GM12878 (cell line): ENCODE measurements around the gene CYTH2. TPM values are rescaled to one million over a fixed set of nuclear protein-coding genes. Genes with fewer than 3 reads are reported as not detected.
A peak's percentile ranks its signal among the peaks of the same experiment; 100 is the strongest.

Source experiments
- ATAC-seq: fragments of 200-7000 bp; cut with Tn5 transposase; 3 replicates; pipeline ENCODE4 v1.9.1; 2020; ENCODE audit warnings: mild to moderate bottlenecking, moderate library complexity
- BruUV-seq: library from RNA; stranded (reverse); fragments of 400-500 nt; replicated peaks from 2 replicates; lab custom pipeline; 2021; lab: Mats Ljungman, UMichigan
- CTCF ChIA-PET: fragments of 300-600 bp; sonication (Branson Sonifier 250); formaldehyde crosslinking; extraction: SDS; loops from one replicate; lab custom pipeline; 2021; ENCODE audit warnings: inconsistent platforms; lab: Yijun Ruan, JAX
- POLR2A ChIA-PET: fragments of 350-600 bp; formaldehyde crosslinking; extraction: SDS; loops from one replicate; lab custom pipeline; 2021; ENCODE audit warnings: inconsistent platforms; lab: Charles Lee
- RAD21 ChIA-PET: fragments of 300-600 bp; sonication (Branson Sonifier 250); formaldehyde crosslinking; loops from one replicate; lab custom pipeline; 2023; ENCODE audit warnings: antibody characterized with exemption; ENCODE audit not compliant: unreplicated experiment; lab: Charles Lee
- SMC1A ChIA-PET: fragments of 300-600 bp; sonication (Branson Sonifier 250); formaldehyde crosslinking; loops from one replicate; lab custom pipeline; 2023; ENCODE audit not compliant: unreplicated experiment, uncharacterized antibody; lab: Charles Lee
- DNase-seq: peaks from one replicate; pipeline ENCODE4 v3.0.0-alpha.2; 2011; ENCODE audit warnings: low read depth, low spot score
- FAIRE-seq: peaks from 3 replicates; lab custom pipeline; 2011; peaks lifted over from hg19 to GRCh38; lab: Jason Lieb, UNC
- H2AFZ ChIP-seq: 2 replicates; pipeline ENCODE4 v1.6.0; 2011; ENCODE audit warnings: low read depth, low read length, control low read depth; ENCODE audit not compliant: control insufficient read depth
- H3K27ac ChIP-seq: 2 replicates; pipeline ENCODE4 v1.5.1; 2011; ENCODE audit warnings: control low read depth; ENCODE audit not compliant: control insufficient read depth, insufficient read depth
- H3K27me3 ChIP-seq, 2 experiments: replicated peaks in 1 of 2; 2 replicates each; pipeline versions ENCODE4 v1.6.0 to v1.6.1; 2011; ENCODE audit warnings: low read length in 1 of 2; ENCODE audit not compliant: control insufficient read depth in 2 of 2, insufficient read depth in 2 of 2
- H3K36me3 ChIP-seq, 2 experiments: 2 replicates each; pipeline ENCODE4 v1.5.1; 2011; ENCODE audit warnings: low read length in 1 of 2; ENCODE audit not compliant: control insufficient read depth in 2 of 2, insufficient read depth in 2 of 2
- H3K4me1 ChIP-seq: 2 replicates; pipeline ENCODE4 v1.6.1; 2011; ENCODE audit warnings: mild to moderate bottlenecking, low read length, moderate library complexity, mixed read lengths; ENCODE audit not compliant: control insufficient read depth, insufficient read depth
- H3K4me2 ChIP-seq: 2 replicates; pipeline ENCODE4 v1.6.0; 2011; ENCODE audit warnings: control low read depth; ENCODE audit not compliant: control insufficient read depth, insufficient read depth
- H3K4me3 ChIP-seq: fragments of 200-600 bp; sonication (generic); 2 replicates; pipeline ENCODE4 v1.5.1; 2016
- H3K79me2 ChIP-seq: 2 replicates; pipeline ENCODE4 v1.6.0; 2011; ENCODE audit warnings: low read length; ENCODE audit not compliant: control insufficient read depth, insufficient read depth
- H3K9ac ChIP-seq: 2 replicates; pipeline ENCODE4 v1.8.0; 2011; ENCODE audit warnings: low read length, control low read depth, mixed read lengths; ENCODE audit not compliant: control insufficient read depth, insufficient read depth
- H3K9me3 ChIP-seq: replicated peaks from 3 replicates; pipeline ENCODE4 v1.5.1; 2011; ENCODE audit warnings: mild to moderate bottlenecking, low read length; ENCODE audit not compliant: control insufficient read depth, insufficient read depth
- H4K20me1 ChIP-seq: 2 replicates; pipeline ENCODE4 v1.6.0; 2011; ENCODE audit not compliant: control insufficient read depth, insufficient read depth
- CHD2 ChIP-seq: IDR thresholded peaks from 2 replicates; pipeline ENCODE4 v1.6.1; 2011; ENCODE audit warnings: low read depth, low read length, improper control_type of control experiment, borderline replicate concordance
- CREB1 ChIP-seq: IDR thresholded peaks from 2 replicates; pipeline ENCODE4 v1.6.1; 2012; ENCODE audit warnings: low read depth, mild to moderate bottlenecking, inconsistent platforms
- CREM ChIP-seq: IDR thresholded peaks from 2 replicates; pipeline ENCODE4 v1.6.1; 2014; ENCODE audit warnings: antibody characterized with exemption, low read depth
- EED ChIP-seq: sonication (generic); IDR thresholded peaks from 2 replicates; pipeline ENCODE4 v1.6.1; 2016; ENCODE audit warnings: antibody characterized with exemption, low read depth
- FOXK2 ChIP-seq: fragments of 450-650 bp; IDR thresholded peaks from 2 replicates; pipeline ENCODE4 v1.6.1; 2017; ENCODE audit warnings: mild to moderate bottlenecking, moderate library complexity
- GATAD2B ChIP-seq: fragments of 450-650 bp; conservative IDR thresholded peaks from 2 replicates; pipeline ENCODE4 v1.6.1; 2017; ENCODE audit warnings: low read depth, mild to moderate bottlenecking, moderate library complexity
- HCFC1 ChIP-seq: fragments of 150-350 bp; IDR thresholded peaks from 2 replicates; pipeline ENCODE4 v1.6.1; 2014; ENCODE audit warnings: low read length
- IKZF1 ChIP-seq: fragments of 450-650 bp; conservative IDR thresholded peaks from 2 replicates; pipeline ENCODE4 v1.6.1; 2017; ENCODE audit warnings: antibody characterized with exemption, mild to moderate bottlenecking
- JUNB ChIP-seq: IDR thresholded peaks from 2 replicates; pipeline ENCODE4 v1.6.1; 2016; ENCODE audit warnings: antibody characterized with exemption, mild to moderate bottlenecking
- NR2C1 ChIP-seq: fragments of 450-650 bp; IDR thresholded peaks from 2 replicates; pipeline ENCODE4 v1.6.1; 2017; ENCODE audit warnings: antibody characterized with exemption, mild to moderate bottlenecking, moderate library complexity
- NRF1 ChIP-seq: conservative IDR thresholded peaks from 2 replicates; pipeline ENCODE4 v1.6.1; 2011; ENCODE audit warnings: mild to moderate bottlenecking, low read depth, low read length, improper control_type of control experiment
- RELA ChIP-seq: fragments of 450-650 bp; IDR thresholded peaks from 2 replicates; pipeline ENCODE4 v1.8.0; 2014; ENCODE audit warnings: borderline replicate concordance; ENCODE audit not compliant: partially characterized antibody
- SIX5 ChIP-seq: IDR thresholded peaks from 2 replicates; pipeline ENCODE4 v1.6.1; 2011; ENCODE audit warnings: mild to moderate bottlenecking, low read depth, low read length, moderate library complexity; ENCODE audit not compliant: severe bottlenecking
- SP1 ChIP-seq: IDR thresholded peaks from one replicate; pipeline ENCODE4 v1.6.1; 2011; ENCODE audit warnings: low read depth, low read length
- SREBF1 ChIP-seq: IDR thresholded peaks from 2 replicates; pipeline ENCODE4 v1.6.1; 2012; ENCODE audit warnings: mild to moderate bottlenecking, low read length
- TARDBP ChIP-seq: IDR thresholded peaks from 2 replicates; pipeline ENCODE4 v1.6.1; 2016; ENCODE audit warnings: borderline replicate concordance
- YY1 ChIP-seq: IDR thresholded peaks from 2 replicates; pipeline ENCODE4 v1.6.1; 2011; ENCODE audit warnings: low read depth, mild to moderate bottlenecking, low read length
- ZNF384 ChIP-seq: IDR thresholded peaks from 2 replicates; pipeline ENCODE4 v1.6.1; 2012; ENCODE audit warnings: low read depth, mild to moderate bottlenecking, low read length, improper control_type of control experiment, borderline replicate concordance
- ZZZ3 ChIP-seq: IDR thresholded peaks from 2 replicates; pipeline ENCODE4 v1.6.1; 2011; ENCODE audit warnings: low read depth; ENCODE audit not compliant: control insufficient read depth, insufficient read length
- WGBS: methylation state at CpG from one replicate; pipeline ENCODE4 v1.1.6; 2016; ENCODE audit warnings: low lambda C conversion rate; ENCODE audit not compliant: insufficient replicate concordance, insufficient coverage; ENCODE audit errors: missing lambda C conversion rate; 5-methylcytosine and 5-hydroxymethylcytosine counted together
- in situ Hi-C: fragments of 300-500 bp; cut with MboI; formaldehyde crosslinking; loops from 9 replicates; pipeline ENCODE4 v1.14.3; 2018; ENCODE audit warnings: mixed read lengths
- intact Hi-C: fragments of 100-400 bp; cut with micrococcal nuclease; formaldehyde crosslinking; loops from one replicate; pipeline ENCODE4 v1.14.2; 2022; ENCODE audit not compliant: unreplicated experiment
- polyA plus RNA-seq, 11 experiments: library from polyadenylated mRNA; depleted of rRNA in 4 of 11; unstranded in 6 of 11; stranded (reverse) in 5 of 11; fragments of >200 nt; fragmentation: Nextera tagmentation in 4 of 11; fragmentation: Illumina TruSeq in 1 of 11; extraction: Ambion mirVana in 4 of 11; extraction: Trizol in 1 of 11; gene quantifications; 1 replicate in 1 of 11; 2 replicates in 10 of 11; pipeline versions ENCODE4 v1.2.1 to v1.2.3, GENCODE V29; 2011 to 2016; ENCODE audit warnings: inconsistent platforms in 2 of 11, missing spikeins in 2 of 11, low read depth in 1 of 11
- total RNA-seq, 4 experiments: library from RNA; depleted of rRNA in 3 of 4; stranded (reverse); fragments of >200 nt in 3 of 4; fragmentation: Illumina TruSeq in 1 of 4; extraction: Trizol in 1 of 4; gene quantifications; 2 replicates each; pipeline versions ENCODE4 v1.2.1 to v1.2.3, GENCODE V29; 2013 to 2021
- TF ChIP-seq, protein P1 (sequence below): fragments of 450-650 bp; IDR thresholded peaks from 2 replicates; pipeline ENCODE4 v1.6.1; 2016; ENCODE audit warnings: mild to moderate bottlenecking
- TF ChIP-seq, protein P2 (sequence below): fragments of 450-650 bp; IDR thresholded peaks from 2 replicates; pipeline ENCODE4 v1.6.1; 2014; ENCODE audit warnings: mild to moderate bottlenecking

Gene CYTH2
- total and polyA plus RNA-seq, 10 of the 15 experiments (the other 5 are each of a cell fraction or from before 2014, with no cell fraction given) = 1.3 to 31.9 (median 22.2) TPM

DNA sequence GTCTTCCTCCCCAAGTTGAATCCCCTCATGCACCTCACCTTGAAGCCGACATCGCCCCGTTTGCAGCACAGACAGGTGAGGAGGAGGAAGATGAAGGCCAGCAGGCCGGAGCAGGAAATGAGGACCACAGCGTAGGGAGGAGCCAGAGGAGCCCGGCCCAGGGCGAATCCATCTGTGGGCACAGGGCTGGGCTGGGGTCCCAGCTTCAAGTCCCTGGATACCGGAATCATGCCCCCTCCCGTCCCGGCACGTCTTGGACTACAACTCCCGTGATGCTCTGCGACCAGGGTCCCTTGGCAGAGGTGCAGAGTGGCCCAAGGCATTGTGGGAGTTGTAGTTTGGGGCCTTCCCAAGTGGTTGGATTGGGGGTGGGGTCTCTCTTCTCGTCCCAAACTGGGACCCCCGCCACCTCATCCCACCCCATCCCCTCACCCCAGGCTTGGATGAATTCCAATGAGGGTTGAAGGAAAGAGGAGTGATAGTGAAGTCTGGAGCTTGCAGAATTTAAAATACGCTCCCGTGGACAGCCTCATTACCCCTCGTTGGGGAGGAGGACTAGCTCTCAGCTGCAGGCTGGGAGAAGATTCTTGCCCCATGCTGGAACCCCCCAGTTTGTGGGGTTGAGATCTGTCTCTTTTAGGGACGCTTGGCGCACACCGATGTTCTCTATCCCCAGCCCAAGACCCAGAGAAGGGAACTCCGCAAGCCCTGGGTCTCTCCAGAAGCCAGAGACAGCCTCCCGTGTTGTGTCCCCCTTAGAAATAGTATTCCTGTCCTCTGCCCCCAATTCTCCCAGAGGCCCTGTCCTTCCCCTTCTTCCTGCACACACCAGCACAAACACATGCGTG is 41.5 kb downstream of the CYTH2 start:
- H3K36me3 ChIP-seq = no peaks in the 10 kb centered on the region
- ChIA-PET CTCF (interaction anchor here (7.1 kb wide), 1 partner anchor 74 kb away, joined by 131 read pairs; no protein-coding TSS in a partner anchor), SMC1A (no interaction called here), RAD21 (interaction anchor here (0.6 kb wide), 1 partner anchor 77 kb away, joined by 3 read pairs; no protein-coding TSS in a partner anchor), POLR2A (interaction anchor here (0.5 kb wide), 1 partner anchor 87 kb away, joined by 3 read pairs; no protein-coding TSS in a partner anchor)
- BruUV-seq = no TSS peak
- no peaks in the 10 kb centered on the region; the same call in 1 of the 2 replicates for H4K20me1 ChIP-seq
- no peak overlapping the region for H3K4me3 ChIP-seq
- FAIRE-seq (no peak), ATAC-seq (peak; percentile 57), DNase-seq (no peak)
- in situ Hi-C loops = no loop called here
- TF ChIP-seq SREBF1 = peak; percentile 71
- TF ChIP-seq FOXK2 = no peak
- peak; percentile 66; the same call in 1 of the 2 replicates for TF ChIP-seq YY1
- peak; percentile 76 for TF ChIP-seq CHD2
- no peak for TF ChIP-seq ZNF384
- TF ChIP-seq GATAD2B = no peak
- TF ChIP-seq SIX5 = peak; percentile 97
- no peak for TF ChIP-seq EED
- no peak for TF ChIP-seq ZZZ3
- peak; percentile 85 for TF ChIP-seq IKZF1
- 0 out of 2 replicates have a peak, but pooled peaks have one; percentile 17 for TF ChIP-seq CREB1
- TF ChIP-seq TARDBP = peak; percentile 93
- peak; percentile 68 for TF ChIP-seq RELA
- TF ChIP-seq, protein P1, sequence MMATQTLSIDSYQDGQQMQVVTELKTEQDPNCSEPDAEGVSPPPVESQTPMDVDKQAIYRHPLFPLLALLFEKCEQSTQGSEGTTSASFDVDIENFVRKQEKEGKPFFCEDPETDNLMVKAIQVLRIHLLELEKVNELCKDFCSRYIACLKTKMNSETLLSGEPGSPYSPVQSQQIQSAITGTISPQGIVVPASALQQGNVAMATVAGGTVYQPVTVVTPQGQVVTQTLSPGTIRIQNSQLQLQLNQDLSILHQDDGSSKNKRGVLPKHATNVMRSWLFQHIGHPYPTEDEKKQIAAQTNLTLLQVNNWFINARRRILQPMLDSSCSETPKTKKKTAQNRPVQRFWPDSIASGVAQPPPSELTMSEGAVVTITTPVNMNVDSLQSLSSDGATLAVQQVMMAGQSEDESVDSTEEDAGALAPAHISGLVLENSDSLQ = no peak
- TF ChIP-seq NR2C1 = peak; percentile 42; the same call in 1 of the 2 replicates
- TF ChIP-seq, protein P2, sequence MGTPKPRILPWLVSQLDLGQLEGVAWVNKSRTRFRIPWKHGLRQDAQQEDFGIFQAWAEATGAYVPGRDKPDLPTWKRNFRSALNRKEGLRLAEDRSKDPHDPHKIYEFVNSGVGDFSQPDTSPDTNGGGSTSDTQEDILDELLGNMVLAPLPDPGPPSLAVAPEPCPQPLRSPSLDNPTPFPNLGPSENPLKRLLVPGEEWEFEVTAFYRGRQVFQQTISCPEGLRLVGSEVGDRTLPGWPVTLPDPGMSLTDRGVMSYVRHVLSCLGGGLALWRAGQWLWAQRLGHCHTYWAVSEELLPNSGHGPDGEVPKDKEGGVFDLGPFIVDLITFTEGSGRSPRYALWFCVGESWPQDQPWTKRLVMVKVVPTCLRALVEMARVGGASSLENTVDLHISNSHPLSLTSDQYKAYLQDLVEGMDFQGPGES = no peak
- peak; percentile 66; the same call in 1 of the 2 replicates for TF ChIP-seq CREM
- peak; percentile 25 for TF ChIP-seq SP1
- peak; percentile 98 for TF ChIP-seq HCFC1
- TF ChIP-seq JUNB = no peak
- no peak for TF ChIP-seq NRF1
- no peak overlapping the region for H3K9ac ChIP-seq
- H3K4me2 ChIP-seq = no peak overlapping the region
- intact Hi-C loops = no loop called here
- no peak overlapping the region for H2AFZ ChIP-seq
- peaks cover 18% of the 10 kb centered on the region for H3K4me1 ChIP-seq
- H3K9me3 ChIP-seq = no peaks in the 10 kb centered on the region
- WGBS = 24% methylated on average over 23 of the region's 24 CpGs
- H3K27me3 ChIP-seq = peaks cover 2 to 4% of the 10 kb centered on the region in 2 experiments; a peak in 3 of 4 replicates
- no peak overlapping the region for H3K27ac ChIP-seq
- H3K79me2 ChIP-seq = no peaks in the 10 kb centered on the region
